Activated naive CD8-positive, alpha-beta T cell treated with anti-CD3 and anti-CD28 coated beads for 36 hours (primary cell): ENCODE measurements around the gene KMT5B. TPM values are rescaled to one million over a fixed set of nuclear protein-coding genes. Genes with fewer than 3 reads are reported as not detected.

Source experiments
- DNase-seq: peaks from one replicate; pipeline ENCODE4 v3.0.0; 2021
- H3K27ac Mint-ChIP-seq: one replicate; pipeline ENCODE4 v1.8.0; 2022; ENCODE audit warnings: mild to moderate bottlenecking, moderate library complexity, mixed read lengths
- H3K27me3 Mint-ChIP-seq: one replicate; pipeline ENCODE4 v1.8.0; 2022; ENCODE audit warnings: mild to moderate bottlenecking, mixed read lengths
- H3K36me3 Mint-ChIP-seq: one replicate; pipeline ENCODE4 v1.8.0; 2021; ENCODE audit warnings: mild to moderate bottlenecking, mixed read lengths
- H3K4me1 Mint-ChIP-seq: one replicate; pipeline ENCODE4 v1.8.0; 2021; ENCODE audit warnings: mixed read lengths
- H3K4me3 Mint-ChIP-seq: one replicate; pipeline ENCODE4 v1.8.0; 2022; ENCODE audit warnings: mild to moderate bottlenecking, moderate library complexity, mixed read lengths
- H3K9me3 Mint-ChIP-seq: one replicate; pipeline ENCODE4 v1.8.0; 2022; ENCODE audit warnings: mixed read lengths
- total RNA-seq, 2 experiments: library from RNA; stranded (reverse); gene quantifications; one replicate each; pipeline ENCODE4 v1.2.3, GENCODE V29; 2021

Gene KMT5B
- total RNA-seq, 2 experiments from 2014 or later: 15.7 to 18.4 TPM

- Mint-ChIP-seq H3K4me1 (peaks cover 58% of the 10 kb centered on the region), H3K36me3 (no peaks in the 10 kb centered on the region), H3K27me3 (no peaks in the 10 kb centered on the region), H3K27ac (no peak overlapping the region), H3K9me3 (no peaks in the 10 kb centered on the region), H3K4me3 (no peak overlapping the region)
- no peak for DNase-seq
These were observed 8.7 kb downstream of the KMT5B start for GRCh38 chr11:68204402-68204801.

DNA sequence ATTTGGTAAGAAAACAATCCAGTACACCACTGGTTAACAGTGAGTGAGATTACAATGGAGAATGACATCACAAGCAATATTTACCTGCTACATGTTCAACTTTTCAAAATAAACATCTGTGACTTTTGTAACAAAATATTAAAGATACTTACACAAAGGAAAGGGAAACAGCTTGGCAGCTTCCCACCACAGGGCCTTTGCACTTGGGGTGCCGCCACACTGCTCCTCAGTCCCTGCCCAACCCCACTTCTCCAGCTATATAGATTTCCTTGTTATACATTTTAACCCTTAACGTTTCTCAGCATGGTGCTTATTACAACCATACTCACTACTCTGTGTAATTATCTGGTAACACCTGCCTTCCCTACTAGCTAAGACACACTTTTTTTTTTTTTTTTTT, 10.9 kb downstream of the KMT5B start:
- H3K4me1 Mint-ChIP-seq: peaks cover 55% of the 10 kb centered on the region

DNA sequence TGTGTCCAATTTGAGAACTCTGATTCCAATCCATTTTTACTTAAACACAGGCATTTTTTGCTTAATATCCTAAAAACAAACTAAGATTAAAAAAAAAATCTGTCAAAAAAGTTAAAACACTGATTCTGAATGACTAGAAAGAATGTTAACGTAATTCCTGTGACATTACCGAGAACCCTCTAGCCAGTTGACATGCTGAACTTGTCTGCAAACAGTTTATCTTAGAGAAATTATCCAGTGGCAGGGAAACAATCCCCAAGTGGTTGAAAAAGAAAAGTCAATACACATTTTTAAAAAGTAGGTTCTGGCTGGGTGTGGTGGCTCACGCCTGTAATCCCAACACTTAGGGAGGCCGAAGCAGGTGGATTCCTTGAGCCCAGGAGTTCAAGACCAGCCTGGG, 11.6 kb downstream of the KMT5B start:
- Mint-ChIP-seq H3K9me3 (no peaks in the 10 kb centered on the region), H3K4me1 (peaks cover 56% of the 10 kb centered on the region), H3K4me3 (no peak overlapping the region), H3K36me3 (no peaks in the 10 kb centered on the region), H3K27ac (no peak overlapping the region), H3K27me3 (no peaks in the 10 kb centered on the region)
- DNase-seq: no peak

More for the DNA sequence above, 10.9 kb downstream of the KMT5B start:
- Mint-ChIP-seq H3K36me3 (no peaks in the 10 kb centered on the region), H3K27me3 (no peaks in the 10 kb centered on the region), H3K4me3 (no peak overlapping the region), H3K9me3 (no peaks in the 10 kb centered on the region), H3K27ac (no peak overlapping the region)
- DNase-seq: no peak

- no peaks in the 10 kb centered on the region for H3K36me3 Mint-ChIP-seq
- H3K27ac Mint-ChIP-seq: no peak overlapping the region
- H3K4me1 Mint-ChIP-seq: peaks cover 51% of the 10 kb centered on the region
- no peaks in the 10 kb centered on the region for H3K27me3 Mint-ChIP-seq
- H3K4me3 Mint-ChIP-seq: no peak overlapping the region
- no peaks in the 10 kb centered on the region for H3K9me3 Mint-ChIP-seq
- no peak for DNase-seq
These were observed 12.5 kb downstream of the KMT5B start for GRCh38 chr11:68200639-68201038.

DNA sequence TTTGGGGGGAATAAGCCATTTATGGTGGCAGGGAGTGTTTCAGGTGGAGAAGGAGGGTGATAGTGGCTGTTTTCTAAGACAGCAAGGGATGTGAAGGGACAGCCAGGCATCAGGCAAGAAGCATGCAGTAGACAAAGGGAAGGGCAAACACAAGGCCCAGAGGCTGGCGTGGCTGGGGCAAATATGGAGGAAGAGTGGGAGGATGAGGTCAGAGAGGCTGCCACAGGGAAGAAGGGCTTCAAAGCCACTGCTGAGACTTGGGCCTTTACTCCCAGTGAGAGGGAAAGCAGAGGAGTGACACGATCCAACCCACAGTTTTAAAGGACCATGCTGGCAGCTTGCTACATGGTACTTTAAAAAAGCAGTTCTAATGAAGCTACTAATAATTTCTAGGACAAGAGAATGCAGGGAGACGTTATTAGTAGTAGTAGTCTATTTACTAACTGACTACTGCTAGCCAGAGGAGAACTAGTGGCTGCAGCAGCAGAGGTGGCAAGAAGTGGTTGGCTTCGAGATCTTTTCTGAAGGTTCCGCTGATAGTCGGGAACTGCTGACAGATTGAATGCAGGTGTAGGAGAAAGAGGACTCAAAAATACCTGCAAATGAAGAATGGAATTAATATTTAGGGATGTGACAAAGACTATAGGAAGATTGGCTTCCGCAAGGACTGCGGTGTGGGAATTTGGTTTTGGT, 13.7 kb downstream of the KMT5B start:
- Mint-ChIP-seq H3K9me3 (no peaks in the 10 kb centered on the region), H3K36me3 (no peaks in the 10 kb centered on the region), H3K4me3 (no peak overlapping the region), H3K4me1 (peaks cover 49% of the 10 kb centered on the region), H3K27ac (no peak overlapping the region), H3K27me3 (no peaks in the 10 kb centered on the region)
- no peak for DNase-seq

- Mint-ChIP-seq H3K4me1 (peaks cover 54% of the 10 kb centered on the region), H3K36me3 (no peaks in the 10 kb centered on the region), H3K9me3 (no peaks in the 10 kb centered on the region), H3K27me3 (no peaks in the 10 kb centered on the region), H3K4me3 (no peak overlapping the region), H3K27ac (no peak overlapping the region)
- DNase-seq: no peak
These were observed 16.9 kb downstream of the KMT5B start for GRCh38 chr11:68196219-68196618.

DNA sequence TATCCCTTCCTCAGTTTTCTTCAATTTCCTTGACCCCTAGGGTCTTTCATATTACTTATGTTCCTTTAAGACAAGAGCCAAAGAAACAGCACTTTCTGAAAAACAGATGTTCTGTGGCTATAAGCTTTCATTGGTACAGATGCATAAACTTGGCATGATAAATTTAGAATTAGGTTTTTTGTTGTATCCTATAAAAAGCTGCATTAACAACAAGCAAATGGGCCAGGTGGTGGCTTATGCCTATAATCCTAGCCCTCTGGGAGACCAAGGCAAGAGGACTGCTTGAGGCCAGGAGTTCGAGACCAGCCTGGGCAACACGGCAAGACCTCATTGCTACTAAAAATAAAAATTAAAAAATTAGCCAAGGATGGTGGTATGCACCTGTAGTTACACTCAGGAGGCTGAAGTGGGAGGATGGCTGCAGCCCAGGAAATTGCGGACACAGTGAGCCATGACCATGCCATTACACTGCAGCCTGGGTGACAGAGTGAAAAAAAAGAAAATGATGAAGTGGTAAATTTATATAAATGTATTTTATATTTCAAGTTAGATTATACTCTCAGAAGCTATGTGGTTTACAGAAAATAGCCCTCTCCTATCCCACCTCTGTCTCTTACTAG, 18.3 kb downstream of the KMT5B start:
- Mint-ChIP-seq H3K4me3 (no peak overlapping the region), H3K4me1 (peaks cover 44% of the 10 kb centered on the region), H3K9me3 (no peaks in the 10 kb centered on the region)

GRCh38 chr11:68193018-68193417, 20.1 kb downstream of the KMT5B start:
- Mint-ChIP-seq H3K9me3 (no peaks in the 10 kb centered on the region), H3K4me1 (peaks cover 37% of the 10 kb centered on the region), H3K27me3 (no peaks in the 10 kb centered on the region), H3K27ac (no peak overlapping the region), H3K4me3 (no peak overlapping the region), H3K36me3 (no peaks in the 10 kb centered on the region)
- no peak for DNase-seq

More for the DNA sequence above, 18.3 kb downstream of the KMT5B start:
- no peak for DNase-seq
- H3K27me3 Mint-ChIP-seq: no peaks in the 10 kb centered on the region
- H3K27ac Mint-ChIP-seq: no peak overlapping the region
- H3K36me3 Mint-ChIP-seq: no peaks in the 10 kb centered on the region

GRCh38 chr11:68191661-68192579, 21.2 kb downstream of the KMT5B start:
- Mint-ChIP-seq H3K36me3 (no peaks in the 10 kb centered on the region), H3K4me3 (no peak overlapping the region), H3K27ac (no peak overlapping the region), H3K9me3 (no peaks in the 10 kb centered on the region), H3K27me3 (no peaks in the 10 kb centered on the region), H3K4me1 (peaks cover 37% of the 10 kb centered on the region)
- no peak for DNase-seq

GRCh38 chr11:68189888-68190287, 23.2 kb downstream of the KMT5B start:
- Mint-ChIP-seq H3K4me3 (no peak overlapping the region), H3K4me1 (peaks cover 29% of the 10 kb centered on the region), H3K27me3 (no peaks in the 10 kb centered on the region), H3K9me3 (no peaks in the 10 kb centered on the region), H3K36me3 (no peaks in the 10 kb centered on the region), H3K27ac (no peak overlapping the region)
- no peak for DNase-seq

DNA sequence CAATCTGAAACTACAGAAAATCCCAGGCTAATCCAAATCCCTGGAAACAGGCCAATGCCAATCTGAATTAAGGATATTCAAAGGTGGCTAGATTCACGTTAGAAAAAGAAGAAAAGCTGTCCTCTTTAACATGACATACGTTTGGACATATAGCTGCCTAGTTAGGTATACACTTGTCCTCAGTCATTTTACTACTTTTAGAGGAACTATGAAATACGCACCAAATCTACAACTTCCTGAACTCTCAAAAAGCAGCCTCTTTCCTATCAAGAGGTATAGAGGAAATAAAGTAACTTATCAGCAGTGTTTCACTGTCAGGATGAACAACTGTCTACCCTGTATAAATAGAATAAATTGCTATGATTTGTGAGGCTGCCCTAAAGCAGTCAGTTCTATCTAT, 24.0 kb downstream of the KMT5B start:
- Mint-ChIP-seq H3K27me3 (no peaks in the 10 kb centered on the region), H3K9me3 (no peaks in the 10 kb centered on the region), H3K4me3 (no peak overlapping the region), H3K4me1 (peaks cover 29% of the 10 kb centered on the region), H3K27ac (no peak overlapping the region), H3K36me3 (no peaks in the 10 kb centered on the region)
- no peak for DNase-seq

GRCh38 chr11:68186061-68186460, 27.0 kb downstream of the KMT5B start:
- Mint-ChIP-seq H3K36me3 (no peaks in the 10 kb centered on the region), H3K4me3 (no peak overlapping the region), H3K4me1 (peaks cover 10% of the 10 kb centered on the region)

DNA sequence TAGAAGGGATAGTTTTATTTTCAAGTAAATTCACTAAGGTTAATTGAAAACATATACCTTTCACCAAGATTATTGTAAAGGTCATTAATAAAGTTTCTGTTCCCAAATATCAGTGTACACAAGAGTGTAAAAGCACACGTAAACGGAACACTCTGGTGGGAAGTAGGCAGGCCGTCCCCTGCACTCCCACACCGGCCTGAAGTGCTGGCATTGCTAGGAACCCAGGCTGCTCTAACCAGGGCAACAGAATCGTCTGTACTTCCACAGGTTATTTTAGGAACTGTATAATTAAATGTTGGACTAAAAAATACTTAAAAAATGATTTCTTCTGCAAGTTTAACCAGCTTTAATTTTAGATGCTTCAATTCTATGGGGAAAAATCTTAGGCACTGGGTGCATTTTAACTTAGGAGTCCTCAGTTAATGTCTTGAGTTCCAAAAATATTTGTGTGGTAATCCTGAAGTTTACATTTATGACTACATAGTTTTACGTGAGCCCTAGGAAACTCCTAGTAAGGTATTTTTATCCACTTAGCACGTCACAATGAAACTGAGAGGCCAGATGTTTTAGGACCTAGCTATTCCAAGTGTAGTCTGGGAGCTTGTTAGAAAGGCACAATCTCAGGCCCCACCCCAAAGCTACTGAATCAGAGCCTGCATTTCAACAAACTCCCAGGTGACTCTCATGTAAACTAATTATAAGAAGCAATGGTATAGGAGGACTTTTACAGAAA, 31.2 kb downstream of the KMT5B start:
- no peaks in the 10 kb centered on the region for H3K9me3 Mint-ChIP-seq
- H3K4me3 Mint-ChIP-seq: no peak overlapping the region
- H3K27ac Mint-ChIP-seq: no peak overlapping the region

More at GRCh38 chr11:68186061-68186460, 27.0 kb downstream of the KMT5B start:
- no peak overlapping the region for H3K27ac Mint-ChIP-seq
- no peaks in the 10 kb centered on the region for H3K9me3 Mint-ChIP-seq
- DNase-seq: no peak
- no peaks in the 10 kb centered on the region for H3K27me3 Mint-ChIP-seq

GRCh38 chr11:68179847-68180246, 33.2 kb downstream of the KMT5B start:
- Mint-ChIP-seq H3K36me3 (no peaks in the 10 kb centered on the region), H3K4me1 (peaks cover 2% of the 10 kb centered on the region), H3K27ac (no peak overlapping the region), H3K27me3 (no peaks in the 10 kb centered on the region), H3K9me3 (no peaks in the 10 kb centered on the region), H3K4me3 (no peak overlapping the region)
- DNase-seq: no peak

More for the DNA sequence above, 31.2 kb downstream of the KMT5B start:
- H3K27me3 Mint-ChIP-seq: no peaks in the 10 kb centered on the region
- H3K36me3 Mint-ChIP-seq: no peaks in the 10 kb centered on the region
- H3K4me1 Mint-ChIP-seq: peaks cover 2% of the 10 kb centered on the region
- no peak for DNase-seq

GRCh38 chr11:68177877-68178276, 35.2 kb downstream of the KMT5B start:
- Mint-ChIP-seq H3K36me3 (no peaks in the 10 kb centered on the region), H3K4me1 (no peaks in the 10 kb centered on the region), H3K27ac (no peak overlapping the region), H3K9me3 (no peaks in the 10 kb centered on the region), H3K27me3 (no peaks in the 10 kb centered on the region), H3K4me3 (no peak overlapping the region)
- no peak for DNase-seq
